ENCODE results near the gene ANKRD40CL. TPM values are rescaled to one million over a fixed set of nuclear protein-coding genes. Genes with fewer than 3 reads are reported as not detected.

The ANKRD40CL gene
- total RNA-seq, 1 donor from 2014 or later = not detected

DNA sequence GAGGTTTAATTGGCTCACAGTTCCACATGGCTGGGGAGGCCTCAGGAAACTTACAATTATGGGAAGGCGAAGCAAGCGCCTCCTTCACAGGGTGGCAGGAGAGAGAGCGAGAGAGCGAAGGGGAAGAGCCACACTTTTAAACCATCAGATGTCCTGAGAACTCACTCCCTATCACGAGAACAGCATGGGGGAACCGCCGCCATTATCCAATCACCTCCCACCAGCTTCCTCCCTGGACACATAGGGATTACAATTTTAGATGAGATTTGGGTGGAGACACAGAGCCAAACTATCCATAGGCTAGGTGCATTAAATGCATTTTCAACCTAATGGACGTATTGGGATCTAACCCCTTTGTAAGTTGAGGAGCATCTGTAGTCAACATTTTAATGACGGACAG is 54.7 kb downstream of the ANKRD40CL start:
- Mint-ChIP-seq H3K4me3 (ENCODE audit: low read depth) (no peak overlapping the region), H3K27me3 (ENCODE audit: low read depth) (peaks cover 8% of the 10 kb centered on the region), H3K4me1 (ENCODE audit: low read depth) (peaks cover 15% of the 10 kb centered on the region), H3K27ac (no peak overlapping the region), H3K36me3 (ENCODE audit: low read depth) (no peaks in the 10 kb centered on the region), H3K9me3 (no peaks in the 10 kb centered on the region)
- no peak for DNase-seq (ENCODE audit: low spot score)
- intact Hi-C loops (cut with micrococcal nuclease) = no loop called here

Other genes with a start within 250 kb of the ANKRD40CL start
- gene EPN3, start 234.8 kb downstream of the ANKRD40CL start, total RNA-seq = not detected in 2 replicates
- 30.5 and 31.0 TPM in 2 replicates for gene SPATA20, start 220.3 kb downstream of the ANKRD40CL start, total RNA-seq
- not detected in 2 replicates for gene CACNA1G, start 206.8 kb downstream of the ANKRD40CL start, total RNA-seq
- not detected in 2 replicates for gene ABCC3, start 132.6 kb downstream of the ANKRD40CL start, total RNA-seq
- gene ANKRD40, start 59.6 kb downstream of the ANKRD40CL start, total RNA-seq = 37.8 and 39.4 TPM in 2 replicates
- gene LUC7L3, start 47.9 kb downstream of the ANKRD40CL start, total RNA-seq = 115 and 134 TPM in 2 replicates
- not detected in 2 replicates for gene WFIKKN2, start 68.1 kb upstream of the ANKRD40CL start, total RNA-seq
- 28.5 and 28.9 TPM in 2 replicates for gene TOB1, start 98.8 kb upstream of the ANKRD40CL start, total RNA-seq